Ammon's horn (tissue), 1 donor: ENCODE data around the gene LPCAT1.
A peak's percentile ranks its signal among the peaks of the same experiment; 100 is the strongest.
"Not testable (repeated sequence)": the region's sequence is repeated elsewhere in the genome, so short reads cannot be mapped to it uniquely, and the experiment has no call there.

Experiments used
- DNase-seq: peaks from one replicate; pipeline ENCODE4 v3.0.0-alpha.2; 2016; ENCODE audit warnings: low spot score

The LPCAT1 gene, protein sequence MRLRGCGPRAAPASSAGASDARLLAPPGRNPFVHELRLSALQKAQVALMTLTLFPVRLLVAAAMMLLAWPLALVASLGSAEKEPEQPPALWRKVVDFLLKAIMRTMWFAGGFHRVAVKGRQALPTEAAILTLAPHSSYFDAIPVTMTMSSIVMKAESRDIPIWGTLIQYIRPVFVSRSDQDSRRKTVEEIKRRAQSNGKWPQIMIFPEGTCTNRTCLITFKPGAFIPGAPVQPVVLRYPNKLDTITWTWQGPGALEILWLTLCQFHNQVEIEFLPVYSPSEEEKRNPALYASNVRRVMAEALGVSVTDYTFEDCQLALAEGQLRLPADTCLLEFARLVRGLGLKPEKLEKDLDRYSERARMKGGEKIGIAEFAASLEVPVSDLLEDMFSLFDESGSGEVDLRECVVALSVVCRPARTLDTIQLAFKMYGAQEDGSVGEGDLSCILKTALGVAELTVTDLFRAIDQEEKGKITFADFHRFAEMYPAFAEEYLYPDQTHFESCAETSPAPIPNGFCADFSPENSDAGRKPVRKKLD

GRCh38 chr5:1523793-1524480 is at the start of gene LPCAT1:
LPCAT1 (minus strand) TSS chr5:1523960; CDS start chr5:1523844, 116 bp downstream.
- peak; percentile 77 for DNase-seq

- not testable (repeated sequence) for DNase-seq
Measured at GRCh38 chr5:1571875-1572274, 48.1 kb upstream of the LPCAT1 start.

DNA sequence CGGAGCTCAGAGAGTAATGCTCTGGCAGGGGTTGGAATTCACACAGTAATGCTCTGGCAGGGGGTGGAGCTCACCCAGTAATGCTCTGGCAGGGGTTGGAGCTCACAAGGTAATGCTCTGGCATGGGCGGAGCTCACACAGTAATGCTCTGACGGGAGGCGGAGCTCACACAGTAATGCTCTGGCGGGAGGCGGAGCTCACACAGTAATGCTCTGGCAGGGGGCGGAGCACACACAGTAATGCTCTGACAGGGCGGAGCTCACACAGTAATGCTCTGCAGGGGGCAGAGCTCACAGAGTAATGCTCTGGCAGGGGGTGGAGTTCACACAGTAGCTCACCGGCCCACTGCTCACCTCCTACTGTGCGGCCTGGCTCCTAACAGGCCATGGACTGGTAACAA is 47.2 kb upstream of the LPCAT1 start:
- no peak for DNase-seq

DNA sequence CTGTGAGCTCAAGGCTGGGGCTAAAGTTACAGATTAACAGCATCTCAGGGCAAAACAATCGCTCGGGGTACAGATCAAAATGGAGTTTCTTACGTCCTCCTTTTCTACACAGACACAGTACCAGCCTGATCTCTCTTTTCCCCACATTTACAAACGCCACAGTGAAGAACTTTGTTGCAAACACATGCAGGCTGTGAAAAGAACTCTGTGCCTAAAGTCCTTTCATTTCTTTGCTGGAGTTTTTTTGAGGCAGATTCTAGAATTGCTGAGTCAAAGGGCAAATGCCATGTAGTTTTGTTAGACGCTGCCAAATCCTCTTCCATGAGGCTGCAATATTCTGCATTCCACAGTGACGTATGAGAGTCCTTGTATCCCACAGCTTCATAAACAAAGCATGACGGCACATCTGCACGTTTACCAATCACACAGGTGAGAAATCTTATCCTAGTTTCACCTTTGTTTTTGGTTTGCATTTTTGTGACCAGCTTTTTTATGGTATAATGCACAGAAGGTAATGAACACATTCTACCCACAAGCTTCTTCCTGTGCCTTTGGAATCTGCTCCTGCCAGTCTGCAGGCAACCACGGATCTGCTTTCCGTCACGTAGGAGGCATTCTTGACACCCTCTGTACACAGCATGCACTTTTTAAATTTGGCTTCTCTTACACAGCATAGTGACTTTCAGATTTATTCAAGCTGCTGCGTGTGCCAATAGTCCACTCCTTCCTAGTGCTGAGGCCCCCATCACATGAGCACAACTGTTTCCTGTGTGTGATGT is 44.6 kb upstream of the LPCAT1 start:
- DNase-seq, result peak; percentile 53

DNA sequence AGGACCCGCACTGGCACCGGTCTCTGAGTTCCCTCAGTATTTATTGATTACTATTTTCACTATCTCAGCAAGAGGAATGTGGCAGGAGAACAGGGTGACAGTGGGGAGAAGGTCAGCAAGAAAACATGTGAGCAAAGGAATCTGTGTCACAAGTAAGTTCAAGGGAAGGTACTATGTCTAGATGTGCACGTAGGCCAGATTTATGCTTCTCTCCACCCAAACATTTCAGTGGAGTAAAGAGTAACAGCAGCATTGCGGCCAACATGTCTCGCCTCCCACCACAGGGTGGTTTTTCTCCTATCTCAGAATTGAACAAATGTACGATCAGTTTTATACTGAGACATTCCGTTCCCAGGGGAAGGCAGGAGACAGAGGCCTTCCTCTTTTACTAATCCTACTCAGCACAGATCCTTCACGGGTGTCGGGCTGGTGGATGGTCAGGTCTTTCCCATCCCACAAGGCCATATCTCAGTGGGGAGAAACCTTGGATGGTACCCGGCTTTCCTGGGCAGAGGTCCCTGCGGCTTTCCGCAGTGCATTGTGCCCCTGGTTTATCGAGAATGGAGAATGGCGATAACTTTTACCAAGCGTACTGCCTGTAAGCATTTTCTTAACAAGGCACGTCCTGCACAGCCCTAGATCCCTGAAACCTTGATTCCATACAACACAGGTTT is 43.9 kb upstream of the LPCAT1 start:
- not testable (repeated sequence) for DNase-seq

- no peak for DNase-seq
Measured at GRCh38 chr5:1565737-1566734, 42.3 kb upstream of the LPCAT1 start.

- DNase-seq, result no peak
Measured at GRCh38 chr5:1564824-1565736, 41.3 kb upstream of the LPCAT1 start.

DNA sequence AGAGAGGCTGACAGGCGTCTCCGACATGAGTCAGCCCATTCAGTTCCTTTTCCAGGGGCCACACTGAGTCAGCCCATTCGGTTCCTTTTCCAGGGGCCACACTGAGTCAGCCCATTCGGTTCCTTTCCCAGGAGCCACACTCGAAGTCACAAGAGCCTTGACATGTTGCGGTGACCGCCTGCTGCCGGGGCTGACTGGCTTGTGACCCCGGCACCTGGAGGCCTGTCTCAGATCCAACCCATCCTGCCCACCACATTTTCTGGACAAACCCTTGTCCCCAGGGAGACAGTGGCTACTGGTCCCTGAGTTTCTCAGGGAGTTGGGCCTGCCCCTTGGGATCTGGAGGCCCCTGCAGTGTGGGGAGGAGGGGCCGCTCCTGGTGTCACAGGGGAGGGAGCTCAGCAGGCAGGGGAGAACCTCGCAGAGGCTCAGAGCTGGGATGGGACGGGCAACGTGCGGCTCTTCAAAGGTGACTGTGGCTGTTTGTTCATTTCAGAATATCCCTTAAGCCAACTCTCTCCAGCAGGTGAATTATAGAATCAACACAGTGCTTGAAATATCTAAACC is 40.5 kb upstream of the LPCAT1 start:
- no peak for DNase-seq

- no peak for DNase-seq
Measured at GRCh38 chr5:1563617-1564181, 39.9 kb upstream of the LPCAT1 start.

DNA sequence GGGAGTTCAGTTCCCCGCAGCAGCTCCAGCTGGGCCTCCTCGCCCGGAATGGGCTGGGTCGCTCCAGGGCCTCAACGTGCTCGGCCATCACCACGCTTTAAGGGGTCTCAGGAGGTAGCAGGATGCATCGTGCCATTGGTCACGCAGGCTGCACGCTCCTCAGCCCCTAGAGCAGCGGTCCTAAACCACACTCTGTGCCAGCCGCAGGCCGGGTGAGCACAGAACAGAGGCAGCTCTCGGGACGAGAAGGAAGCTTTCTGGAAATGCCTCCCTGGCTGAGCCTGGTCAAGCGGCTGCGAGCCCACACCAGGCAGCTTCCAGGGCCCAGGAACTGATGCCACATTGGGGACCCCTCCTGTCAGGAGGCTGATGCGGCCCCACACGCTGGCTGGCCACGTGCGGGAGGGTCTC is 39.3 kb upstream of the LPCAT1 start:
- no peak for DNase-seq

DNA sequence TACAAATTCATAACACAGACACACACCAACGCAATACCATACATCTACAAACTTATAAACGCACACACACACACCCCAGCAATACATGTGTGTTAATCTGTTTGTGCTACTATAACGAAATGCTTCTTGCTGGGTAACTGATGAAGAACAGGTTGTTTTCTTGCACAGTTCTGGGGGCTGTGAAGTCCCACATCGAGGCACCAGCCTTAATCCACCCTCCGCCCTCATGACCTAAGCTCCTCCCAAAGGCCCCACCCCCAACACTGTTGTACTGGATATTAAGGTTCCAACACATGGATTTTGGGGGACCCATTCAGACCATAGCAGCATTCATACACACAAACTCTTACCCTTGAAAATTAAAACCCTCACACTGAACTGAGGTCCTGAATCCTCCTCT is 38.8 kb upstream of the LPCAT1 start:
- DNase-seq, result no peak

DNA sequence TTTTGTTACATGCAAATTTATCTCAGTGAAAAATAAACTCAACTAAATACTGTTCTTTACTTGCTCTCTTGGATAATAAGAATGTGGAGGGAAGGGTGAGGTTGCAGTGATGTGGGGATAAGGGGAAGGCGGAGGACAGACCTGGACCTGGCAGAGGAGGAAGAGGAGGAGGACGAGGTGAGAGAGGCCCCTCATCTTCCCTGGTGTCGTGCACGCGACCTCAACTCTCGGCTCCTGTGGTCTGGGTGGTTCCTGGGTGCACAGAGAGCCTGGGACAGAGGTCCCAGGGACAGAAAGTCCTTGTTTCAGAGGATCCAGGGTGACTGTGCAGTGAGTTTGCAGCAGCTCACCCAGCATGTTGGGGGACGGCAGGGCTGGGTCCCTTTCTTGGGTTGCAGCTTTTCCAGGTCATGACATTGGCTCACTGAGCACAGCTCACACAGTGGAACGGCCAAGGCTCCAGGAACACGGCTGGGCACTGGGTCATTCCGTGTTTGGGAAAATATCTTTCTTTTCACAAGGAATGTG is 37.7 kb upstream of the LPCAT1 start:
- no peak for DNase-seq

- DNase-seq, result not testable (repeated sequence)
Measured at GRCh38 chr5:1560499-1560898, 36.7 kb upstream of the LPCAT1 start.

DNA sequence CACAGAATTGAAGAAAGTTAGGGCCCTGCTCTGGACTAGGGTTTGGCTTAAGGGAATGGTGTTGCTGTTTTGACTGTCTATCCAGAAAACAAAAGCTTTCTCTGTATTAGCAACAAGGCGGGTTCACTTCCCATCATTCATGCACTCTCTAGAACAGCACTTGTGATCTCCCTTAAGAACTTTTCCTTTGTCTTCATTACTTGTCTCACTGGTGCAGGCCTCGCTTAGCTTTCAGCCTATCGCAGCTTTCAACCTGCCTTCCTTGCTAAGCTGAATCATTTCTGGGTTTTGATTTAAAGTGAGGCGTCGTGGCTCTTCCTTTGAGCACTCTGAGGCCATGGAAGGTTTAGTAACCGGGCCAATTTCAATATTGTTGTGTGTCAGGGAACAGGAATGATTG is 35.2 kb upstream of the LPCAT1 start:
- no peak for DNase-seq

- DNase-seq, result no peak
Measured at GRCh38 chr5:1557114-1557873, 33.5 kb upstream of the LPCAT1 start.

DNA sequence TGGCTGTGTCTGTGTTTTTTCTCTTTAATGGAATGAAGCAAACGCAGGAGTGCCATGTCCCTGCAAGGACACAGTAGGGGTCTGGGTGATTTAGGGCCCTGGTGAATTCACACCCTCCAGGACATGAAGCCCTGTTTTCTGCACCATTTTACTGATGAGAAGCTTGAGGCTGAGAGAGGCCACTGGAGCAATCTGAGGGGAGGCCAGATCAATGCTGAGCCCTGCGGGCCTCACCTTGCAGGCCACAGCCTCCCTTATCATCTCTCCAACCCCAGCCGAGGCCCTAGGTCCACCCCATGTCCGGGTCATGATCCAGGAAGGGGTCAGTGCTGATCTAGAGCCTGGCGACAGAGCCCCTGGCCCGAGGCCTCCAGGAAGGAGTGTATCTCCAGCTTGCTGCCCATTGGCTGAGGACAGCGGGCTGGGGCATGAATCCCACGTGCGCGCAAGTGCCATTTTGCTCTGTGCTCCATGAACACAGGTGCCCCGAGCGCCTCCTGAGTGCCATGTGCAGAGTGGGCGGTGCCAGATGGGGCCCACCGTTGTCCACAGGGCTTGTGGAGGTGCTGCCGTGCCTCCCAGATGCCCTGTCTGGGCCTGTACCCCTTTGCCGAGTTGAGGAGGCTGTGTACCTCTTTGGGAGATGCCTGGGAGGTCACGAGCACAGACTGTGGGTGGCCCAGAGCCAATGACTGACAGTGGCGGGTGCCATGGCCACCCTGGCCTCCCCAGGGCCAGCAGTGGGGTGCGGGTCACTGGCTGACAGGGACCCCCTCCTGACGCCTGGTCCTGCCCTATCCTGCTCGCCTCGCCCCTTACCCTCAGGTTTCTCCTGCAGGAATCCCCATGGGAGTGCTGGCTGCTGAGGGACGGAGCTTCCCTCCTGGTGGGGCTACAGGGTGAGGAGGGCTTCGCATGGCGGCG is 32.3 kb upstream of the LPCAT1 start:
- no peak for DNase-seq
